IPS DF 6.9 (cell line): ENCODE measurements around the gene TTYH1.
"Not testable (repeated sequence)": the region's sequence is repeated elsewhere in the genome, so short reads cannot be mapped to it uniquely, and the experiment has no call there.

Experiments
- DNase-seq: peaks from one replicate; pipeline ENCODE4 v3.0.0-alpha.2; 2013; ENCODE audit warnings: low read depth, low spot score
- H3K27ac ChIP-seq: one replicate; pipeline ENCODE4 v1.5.1; 2013; ENCODE audit warnings: low read length, control low read depth
- H3K27me3 ChIP-seq: 2 replicates; pipeline ENCODE4 v1.6.1; 2013; ENCODE audit warnings: mild to moderate bottlenecking, low read length; ENCODE audit not compliant: control insufficient read depth, insufficient read depth
- H3K36me3 ChIP-seq: 2 replicates; pipeline ENCODE4 v1.6.1; 2013; ENCODE audit warnings: low read length; ENCODE audit not compliant: control insufficient read depth, insufficient read depth
- H3K4me1 ChIP-seq: 2 replicates; pipeline ENCODE4 v1.6.1; 2013; ENCODE audit warnings: low read length; ENCODE audit not compliant: control insufficient read depth, insufficient read depth
- H3K4me3 ChIP-seq: 2 replicates; pipeline ENCODE4 v1.5.1; 2013; ENCODE audit warnings: mild to moderate bottlenecking, low read length
- H3K9me3 ChIP-seq: 2 replicates; pipeline ENCODE4 v1.6.1; 2013; ENCODE audit warnings: low read length, inconsistent platforms; ENCODE audit not compliant: control insufficient read depth, insufficient read depth
- WGBS: extraction: QIAGEN DNeasy Blood & Tissue Kit; methylation state at CpG from one replicate; pipeline ENCODE4 v1.1.7; 2013; ENCODE audit warnings: mixed read lengths, missing lambda C conversion rate; ENCODE audit not compliant: insufficient read length, insufficient coverage; 5-methylcytosine and 5-hydroxymethylcytosine counted together

TTYH1 gene

GRCh38 chr19:54439174-54439851, 24.0 kb downstream of the TTYH1 start:
- Histone ChIP-seq H3K9me3 (no peaks in the 10 kb centered on the region), H3K27me3 (no peaks in the 10 kb centered on the region), H3K27ac (no peak overlapping the region), H3K4me1 (peaks cover 13% of the 10 kb centered on the region), H3K36me3 (no peaks in the 10 kb centered on the region), H3K4me3 (no peak overlapping the region)
- WGBS = no CpG with 5 or more reads among the region's 15 CpGs
- DNase-seq = no peak

DNA sequence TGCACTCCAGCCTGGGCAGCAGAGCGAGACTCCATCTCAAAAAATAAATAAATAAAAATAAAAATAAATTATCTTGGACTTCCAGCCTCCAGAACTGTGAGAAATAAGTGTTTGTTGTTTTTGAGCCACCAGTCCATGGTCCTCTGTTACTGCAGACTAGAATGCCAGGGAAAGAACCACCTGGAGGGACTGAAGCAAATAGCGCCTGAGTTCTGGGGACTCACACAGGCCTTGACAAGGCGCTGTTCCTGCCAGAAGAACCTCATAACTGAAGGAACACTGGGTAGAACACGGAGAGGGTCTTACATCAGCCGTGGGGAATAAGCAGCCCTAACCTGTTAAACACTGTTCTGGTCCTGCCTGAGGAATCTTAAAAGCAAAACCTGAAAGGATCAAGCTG, 25.4 kb downstream of the TTYH1 start:
- no CpG with 5 or more reads among the region's 5 CpGs for WGBS
- 0 out of 2 replicates have a peak, but pooled peaks cover 3% of the 10 kb centered on the region for H3K36me3 ChIP-seq
- H3K4me1 ChIP-seq = peaks cover 7% of the 10 kb centered on the region

DNA sequence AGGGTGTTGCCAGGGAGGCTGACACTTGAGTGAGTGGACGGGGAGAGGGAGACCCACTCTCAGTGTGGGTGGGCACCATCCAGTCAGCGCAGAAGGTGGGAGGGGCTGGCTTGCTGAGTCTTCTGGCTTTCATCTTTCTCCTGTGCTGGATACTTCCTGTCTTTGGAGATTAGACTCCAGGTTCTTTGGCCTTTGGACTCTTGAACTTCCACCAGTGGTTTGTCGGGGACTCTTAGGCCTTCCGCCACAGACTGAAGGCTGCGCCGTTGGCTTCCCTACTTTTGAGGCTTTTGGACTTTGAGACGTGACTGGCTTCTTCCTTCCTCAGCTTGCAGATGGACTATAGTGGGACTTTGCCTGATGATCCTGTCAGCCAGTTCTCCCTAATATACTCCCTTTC, 29.5 kb downstream of the TTYH1 start:
- no peak for DNase-seq
- Histone ChIP-seq H3K9me3 (no peaks in the 10 kb centered on the region), H3K36me3 (0 out of 2 replicates have a peak, but pooled peaks cover 3% of the 10 kb centered on the region)

More for the DNA sequence above, 25.4 kb downstream of the TTYH1 start:
- Histone ChIP-seq H3K4me3 (no peak overlapping the region), H3K9me3 (no peaks in the 10 kb centered on the region), H3K27ac (no peak overlapping the region), H3K27me3 (no peaks in the 10 kb centered on the region)
- DNase-seq = no peak

GRCh38 chr19:54446349-54446748, 31.1 kb downstream of the TTYH1 start:
- H3K36me3 ChIP-seq, H3K27me3 ChIP-seq, H3K4me1 ChIP-seq, H3K27ac ChIP-seq, H3K4me3 ChIP-seq, H3K9me3 ChIP-seq, DNase-seq: not testable (repeated sequence)
- WGBS = no CpG with 5 or more reads among the region's 15 CpGs

More for the DNA sequence above, 29.5 kb downstream of the TTYH1 start:
- Histone ChIP-seq H3K4me1 (no peaks in the 10 kb centered on the region), H3K27ac (no peak overlapping the region), H3K27me3 (no peaks in the 10 kb centered on the region), H3K4me3 (no peak overlapping the region)
- no CpG with 5 or more reads among the region's 7 CpGs for WGBS

- Histone ChIP-seq H3K36me3 (peaks cover 21% of the 10 kb centered on the region), H3K27ac (no peak overlapping the region)
- no CpG with 5 or more reads among the region's 34 CpGs for WGBS
Measured at GRCh38 chr19:54448040-54448773, 32.9 kb downstream of the TTYH1 start.

DNA sequence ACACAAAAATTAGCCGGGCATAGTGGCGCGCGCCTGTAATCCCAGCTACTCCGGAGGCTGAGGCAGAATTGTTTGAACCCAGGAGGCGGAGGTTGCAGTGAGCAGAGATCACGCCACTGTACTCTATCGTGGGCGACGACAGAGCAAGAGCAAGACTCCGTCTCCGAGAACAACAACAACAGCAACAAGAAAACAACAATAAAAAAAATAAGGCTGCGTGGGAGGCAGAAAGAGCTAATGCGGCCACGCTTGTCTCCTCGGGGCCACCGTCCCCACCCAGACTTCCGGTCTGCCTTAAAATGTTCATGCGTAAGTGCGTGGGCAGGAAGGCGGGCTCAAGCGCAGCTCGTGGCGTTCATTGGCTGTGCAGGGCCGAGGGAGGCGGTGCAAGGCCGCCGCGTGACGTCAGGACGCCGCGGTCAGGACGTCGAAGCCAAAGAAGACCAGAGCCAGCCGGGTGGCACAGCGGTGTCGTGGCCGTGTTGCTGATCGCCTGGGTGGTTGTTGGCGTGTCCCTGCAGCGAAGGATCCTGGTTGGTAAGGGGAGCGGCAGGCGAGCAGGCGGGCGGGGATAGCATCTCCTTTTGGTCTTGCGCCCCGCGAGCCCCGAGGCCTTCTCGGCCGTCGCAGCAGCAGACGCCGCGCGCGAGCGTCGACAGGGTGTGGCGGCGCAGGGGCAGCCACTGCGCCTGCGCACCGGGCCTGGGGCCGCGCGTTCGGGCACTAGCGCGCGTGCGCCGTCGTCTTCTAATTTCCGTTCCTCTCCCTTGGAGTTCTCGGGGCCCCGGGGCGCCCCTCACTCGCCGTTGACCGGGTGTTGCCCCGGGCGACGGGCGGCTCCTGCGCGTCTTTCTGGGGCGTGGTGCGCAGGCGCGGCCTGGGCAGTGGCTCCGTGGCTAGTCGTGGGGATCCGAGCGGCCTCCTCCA, 33.8 kb downstream of the TTYH1 start, which contains the start of gene LENG8:
LENG8 (plus strand) TSS at position 426 of the 927 bp plus-strand sequence. CDS start 2,146 bp downstream, outside the sequence.
- no peak within 1 kb of the TSS for H3K27ac ChIP-seq
- H3K4me1 ChIP-seq = no peaks in the 10 kb centered on the region
- peak within 1 kb of the TSS; percentile 54 for H3K4me3 ChIP-seq
- WGBS = no CpG with 5 or more reads among the region's 96 CpGs
- DNase-seq = peak; percentile 94
- H3K27me3 ChIP-seq = no peaks in the 10 kb centered on the region
- H3K9me3 ChIP-seq = no peaks in the 10 kb centered on the region
- peaks cover 28% of the 10 kb centered on the region for H3K36me3 ChIP-seq

More at GRCh38 chr19:54448040-54448773, 32.9 kb downstream of the TTYH1 start:
- Histone ChIP-seq H3K4me1 (no peaks in the 10 kb centered on the region), H3K9me3 (no peaks in the 10 kb centered on the region), H3K27me3 (no peaks in the 10 kb centered on the region), H3K4me3 (peak overlapping the region; percentile 54)
- DNase-seq = no peak

GRCh38 chr19:54449701-54450069, 34.4 kb downstream of the TTYH1 start:
- WGBS = no CpG with 5 or more reads among the region's 21 CpGs
- Histone ChIP-seq H3K4me3 (peak overlapping the region; percentile 54), H3K9me3 (no peaks in the 10 kb centered on the region), H3K4me1 (no peaks in the 10 kb centered on the region), H3K36me3 (peaks cover 33% of the 10 kb centered on the region), H3K27ac (no peak overlapping the region), H3K27me3 (no peaks in the 10 kb centered on the region)
- no peak for DNase-seq

DNA sequence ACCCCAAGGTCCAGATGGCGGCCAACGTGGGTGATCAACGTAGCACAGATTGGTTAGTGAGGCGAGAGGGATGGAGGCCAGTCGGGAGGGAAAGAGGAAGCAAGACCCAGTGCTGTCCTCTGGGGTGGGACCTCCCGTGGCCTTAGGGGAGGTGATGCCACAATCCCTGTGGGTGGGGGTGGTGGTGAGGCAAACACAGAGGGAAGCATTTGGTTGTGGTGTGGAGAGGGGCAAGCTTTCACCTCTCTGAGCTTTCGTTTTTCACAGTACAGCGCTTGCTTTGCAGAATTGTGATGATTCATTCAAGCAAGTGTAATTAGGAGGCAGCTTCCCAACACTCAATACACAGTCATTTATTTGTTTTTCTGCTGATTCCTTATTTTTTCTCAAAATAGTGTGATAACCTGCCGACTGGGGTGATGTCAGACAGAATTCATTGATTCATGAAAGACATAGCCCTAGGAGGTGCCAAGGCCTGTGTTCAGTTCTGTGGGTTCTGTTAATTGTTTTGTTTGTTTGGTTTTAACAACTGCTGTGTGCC, 36.1 kb downstream of the TTYH1 start:
- no CpG with 5 or more reads among the region's 9 CpGs for WGBS
- H3K4me1 ChIP-seq = no peaks in the 10 kb centered on the region
- H3K9me3 ChIP-seq = no peaks in the 10 kb centered on the region
- H3K36me3 ChIP-seq = peaks cover 49% of the 10 kb centered on the region
- H3K27me3 ChIP-seq = no peaks in the 10 kb centered on the region
- no peak overlapping the region for H3K4me3 ChIP-seq
- H3K27ac ChIP-seq = no peak overlapping the region
- DNase-seq = no peak

- H3K36me3 ChIP-seq = peaks cover 55% of the 10 kb centered on the region
- H3K27ac ChIP-seq = no peak overlapping the region
- WGBS = no CpG with 5 or more reads among the region's 11 CpGs
Measured at GRCh38 chr19:54451997-54452396, 36.7 kb downstream of the TTYH1 start.

DNA sequence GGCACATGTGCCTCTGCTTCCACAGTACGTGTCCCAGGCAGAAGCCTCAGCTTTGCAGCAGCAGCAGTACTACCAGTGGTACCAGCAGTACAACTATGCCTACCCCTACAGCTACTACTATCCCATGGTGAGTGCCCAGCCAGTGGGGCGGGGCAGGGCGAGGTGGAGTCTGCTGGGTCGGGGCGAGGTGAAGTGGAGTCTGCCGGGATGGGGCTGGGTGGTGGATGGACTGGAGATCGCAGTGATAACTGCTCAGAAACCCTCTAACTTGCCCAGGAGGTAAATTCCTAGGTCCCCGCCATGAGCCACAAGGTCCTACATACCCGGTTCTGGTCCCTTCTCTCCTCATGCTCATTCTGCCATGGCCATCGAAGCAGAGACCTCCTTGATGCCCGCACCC, 37.4 kb downstream of the TTYH1 start:
- no peaks in the 10 kb centered on the region for H3K4me1 ChIP-seq
- no peak overlapping the region for H3K27ac ChIP-seq
- peaks cover 58% of the 10 kb centered on the region for H3K36me3 ChIP-seq
- no peaks in the 10 kb centered on the region for H3K9me3 ChIP-seq
- H3K4me3 ChIP-seq = no peak overlapping the region
- no peaks in the 10 kb centered on the region for H3K27me3 ChIP-seq
- WGBS = no CpG with 5 or more reads among the region's 11 CpGs
- no peak for DNase-seq

More at GRCh38 chr19:54451997-54452396, 36.7 kb downstream of the TTYH1 start:
- DNase-seq = no peak
- Histone ChIP-seq H3K27me3 (no peaks in the 10 kb centered on the region), H3K4me1 (no peaks in the 10 kb centered on the region), H3K9me3 (no peaks in the 10 kb centered on the region), H3K4me3 (no peak overlapping the region)
